Measurements from ENCODE around the gene SYNCRIP.
"Not testable (repeated sequence)": the region's sequence is repeated elsewhere in the genome, so short reads cannot be mapped to it uniquely, and the experiment has no call there.

SYNCRIP gene

DNA sequence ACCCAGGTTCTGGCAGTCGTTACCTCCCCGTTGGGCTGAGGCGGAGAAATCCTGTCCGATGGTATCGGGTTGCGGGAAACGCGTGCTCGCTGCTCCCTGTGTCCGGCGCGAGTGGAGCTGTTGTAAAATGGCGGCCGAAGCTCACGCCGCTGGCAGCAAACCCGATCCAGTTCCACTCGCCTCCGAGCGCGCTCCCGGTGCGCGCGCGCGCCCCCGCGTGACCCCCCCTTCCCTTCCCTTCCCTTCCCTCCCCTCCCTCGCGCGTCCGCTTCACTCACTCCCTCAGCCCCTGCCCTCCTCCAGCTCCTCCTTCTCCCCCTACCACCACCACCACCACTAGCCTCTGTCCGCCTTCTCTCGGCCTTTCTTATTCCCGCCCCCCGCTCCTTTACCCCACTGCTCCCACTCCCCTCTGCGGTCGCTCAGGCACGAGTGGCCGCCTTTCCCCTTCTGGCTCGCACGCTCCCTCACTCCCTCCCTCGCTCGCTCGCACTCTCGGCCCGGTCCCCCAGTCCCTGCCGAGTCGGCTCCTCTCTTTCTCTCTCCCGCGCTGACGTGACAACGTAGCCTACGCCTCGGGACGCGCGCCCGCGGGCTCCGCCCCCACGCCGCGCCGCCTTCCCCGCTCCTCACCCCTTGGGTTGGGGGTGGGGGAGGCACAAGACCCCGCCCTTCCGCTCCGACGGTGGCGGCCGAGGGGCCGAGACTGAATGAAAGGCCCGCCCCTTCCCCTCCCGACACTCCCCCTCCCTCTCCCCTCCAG lies at the start of gene SYNCRIP:
TSS of gene SYNCRIP (minus strand) at position 113 of the 763 bp plus-strand sequence. CDS start 1,447 bp downstream, outside the sequence.
- DNase-seq (ENCODE audit: low read depth) = peak; percentile 83
- TF ChIP-seq, protein P1, sequence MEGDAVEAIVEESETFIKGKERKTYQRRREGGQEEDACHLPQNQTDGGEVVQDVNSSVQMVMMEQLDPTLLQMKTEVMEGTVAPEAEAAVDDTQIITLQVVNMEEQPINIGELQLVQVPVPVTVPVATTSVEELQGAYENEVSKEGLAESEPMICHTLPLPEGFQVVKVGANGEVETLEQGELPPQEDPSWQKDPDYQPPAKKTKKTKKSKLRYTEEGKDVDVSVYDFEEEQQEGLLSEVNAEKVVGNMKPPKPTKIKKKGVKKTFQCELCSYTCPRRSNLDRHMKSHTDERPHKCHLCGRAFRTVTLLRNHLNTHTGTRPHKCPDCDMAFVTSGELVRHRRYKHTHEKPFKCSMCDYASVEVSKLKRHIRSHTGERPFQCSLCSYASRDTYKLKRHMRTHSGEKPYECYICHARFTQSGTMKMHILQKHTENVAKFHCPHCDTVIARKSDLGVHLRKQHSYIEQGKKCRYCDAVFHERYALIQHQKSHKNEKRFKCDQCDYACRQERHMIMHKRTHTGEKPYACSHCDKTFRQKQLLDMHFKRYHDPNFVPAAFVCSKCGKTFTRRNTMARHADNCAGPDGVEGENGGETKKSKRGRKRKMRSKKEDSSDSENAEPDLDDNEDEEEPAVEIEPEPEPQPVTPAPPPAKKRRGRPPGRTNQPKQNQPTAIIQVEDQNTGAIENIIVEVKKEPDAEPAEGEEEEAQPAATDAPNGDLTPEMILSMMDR (IDR thresholded peaks at IDR 0.05; ENCODE audit: control insufficient read depth, extremely low read depth, insufficient read depth) = no peak
- peak within 1 kb of the TSS; percentile 87 for H3K4me3 ChIP-seq (ENCODE audit: low read depth, low read length)

DNA sequence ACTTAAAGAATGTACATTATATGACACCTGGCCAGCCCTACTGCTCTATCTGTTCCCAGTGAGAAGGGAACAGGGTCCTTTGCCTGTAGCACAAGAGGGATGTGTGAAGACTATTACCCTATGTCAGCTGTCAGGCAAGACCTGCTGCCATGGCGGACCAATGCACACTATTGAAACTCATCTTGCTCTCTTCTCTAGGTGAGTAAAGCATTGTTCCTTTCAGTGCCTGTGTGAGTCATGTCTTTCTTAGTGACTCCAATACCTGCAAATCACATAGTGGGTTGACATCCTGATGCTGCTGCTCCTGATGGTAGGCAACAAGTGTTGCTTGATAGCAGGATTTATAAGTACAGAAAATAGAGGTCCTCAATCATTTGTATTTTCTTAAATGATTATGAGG lies 48.8 kb upstream of the SYNCRIP start:
- TF ChIP-seq, protein P1 (IDR thresholded peaks at IDR 0.05; ENCODE audit: control insufficient read depth, extremely low read depth, insufficient read depth) = no peak
- no peak overlapping the region for H3K4me3 ChIP-seq (ENCODE audit: low read depth, low read length)
- DNase-seq (ENCODE audit: low read depth) = no peak

DNA sequence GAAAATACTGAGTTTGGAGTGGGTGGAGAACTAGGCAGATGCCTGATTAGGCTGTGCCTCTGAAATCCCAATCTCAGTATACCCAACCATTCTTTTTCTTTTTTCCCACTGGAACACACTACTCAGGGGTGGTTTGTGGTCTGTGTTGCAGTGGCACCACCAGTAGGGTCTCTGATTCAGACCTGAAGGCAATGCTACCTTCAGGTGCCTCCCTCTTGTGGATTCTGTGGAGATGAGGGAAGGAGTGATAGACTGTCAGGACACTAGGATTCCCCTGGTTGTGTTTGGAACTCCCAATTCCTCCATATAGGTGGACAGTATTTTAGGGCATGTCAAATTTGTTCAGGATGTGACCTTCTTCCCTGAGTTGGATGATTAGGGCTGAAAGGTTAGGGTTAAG lies 47.4 kb upstream of the SYNCRIP start:
- H3K4me3 ChIP-seq (ENCODE audit: low read depth, low read length) = no peak overlapping the region
- TF ChIP-seq, protein P1 (IDR thresholded peaks at IDR 0.05; ENCODE audit: control insufficient read depth, extremely low read depth, insufficient read depth) = no peak

DNA sequence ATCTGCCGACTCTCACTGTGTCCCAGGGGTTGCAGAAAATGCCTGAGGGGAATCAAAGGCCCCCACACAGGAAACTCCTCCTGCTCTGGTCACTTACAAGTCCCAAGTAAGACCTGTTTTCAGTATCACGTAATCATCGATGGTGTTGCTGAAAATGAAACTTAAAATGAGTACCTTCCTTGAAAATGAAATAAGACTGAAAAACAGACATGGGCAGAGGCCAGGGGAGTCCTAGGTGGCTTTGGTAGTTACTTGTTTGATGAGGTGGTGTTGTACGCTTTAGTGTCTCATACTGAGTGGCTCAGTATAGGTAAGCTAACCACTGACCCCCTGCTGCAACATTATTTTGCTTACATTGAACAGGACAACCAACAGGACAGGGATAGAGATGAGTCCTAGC lies 43.0 kb upstream of the SYNCRIP start:
- DNase-seq (ENCODE audit: low read depth) = no peak

More for the DNA sequence above, 47.4 kb upstream of the SYNCRIP start:
- no peak for DNase-seq (ENCODE audit: low read depth)

DNA sequence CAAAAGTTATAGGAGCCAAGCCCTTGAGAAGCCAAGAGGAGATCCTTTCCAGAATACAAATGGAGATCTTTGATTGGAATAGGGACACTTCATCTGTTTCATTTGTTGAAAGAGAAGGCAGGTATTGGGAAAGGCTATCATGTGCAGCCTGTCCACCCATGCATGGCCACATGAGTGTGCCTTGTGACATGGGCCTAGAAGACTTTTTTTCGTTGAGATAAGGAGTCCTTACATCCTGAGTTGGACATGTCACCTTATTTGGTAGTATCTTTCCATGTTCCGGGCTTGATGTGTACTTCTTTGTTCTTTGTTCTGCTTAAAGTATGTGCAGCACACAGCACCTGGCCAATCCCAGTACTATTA lies 42.1 kb upstream of the SYNCRIP start:
- TF ChIP-seq, protein P1 (IDR thresholded peaks at IDR 0.05; ENCODE audit: control insufficient read depth, extremely low read depth, insufficient read depth) = no peak
- H3K4me3 ChIP-seq (ENCODE audit: low read depth, low read length) = no peak overlapping the region
- no peak for DNase-seq (ENCODE audit: low read depth)

More for the DNA sequence above, 43.0 kb upstream of the SYNCRIP start:
- TF ChIP-seq, protein P1 (IDR thresholded peaks at IDR 0.05; ENCODE audit: control insufficient read depth, extremely low read depth, insufficient read depth) = no peak
- H3K4me3 ChIP-seq (ENCODE audit: low read depth, low read length) = no peak overlapping the region

DNA sequence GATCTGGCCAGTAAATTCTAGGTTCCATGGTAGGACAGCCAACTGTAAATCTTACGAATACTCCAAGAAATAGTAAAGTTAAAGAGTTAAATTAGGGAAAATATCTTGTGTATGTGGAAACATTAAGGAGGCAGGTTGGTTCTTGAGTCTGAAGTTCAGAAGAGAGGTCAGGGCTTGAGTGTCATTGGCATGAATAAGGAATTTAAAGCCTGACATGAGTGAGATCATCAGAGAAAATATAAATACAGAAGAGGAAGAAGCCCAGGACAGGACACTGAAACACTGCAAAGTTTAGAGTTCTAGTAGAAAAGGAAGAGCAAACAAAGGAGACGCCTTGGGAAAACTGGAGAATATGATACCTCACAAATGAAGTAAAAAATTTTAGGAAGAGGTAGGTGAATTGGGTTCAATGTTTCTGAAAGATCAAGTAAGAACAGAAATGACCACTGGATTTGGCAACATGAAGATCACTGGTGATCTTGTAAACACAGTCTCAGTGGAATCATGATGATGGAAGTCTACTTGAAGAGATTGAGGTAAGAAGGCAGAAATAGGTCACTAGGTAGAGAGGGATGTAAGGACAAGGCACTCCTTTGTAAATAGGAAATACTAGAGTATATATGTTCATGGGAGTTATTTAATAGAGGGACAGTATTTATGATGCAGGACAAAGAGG lies 41.6 kb upstream of the SYNCRIP start:
- DNase-seq (ENCODE audit: low read depth) = no peak
- no peak overlapping the region for H3K4me3 ChIP-seq (ENCODE audit: low read depth, low read length)
- TF ChIP-seq, protein P1 (IDR thresholded peaks at IDR 0.05; ENCODE audit: control insufficient read depth, extremely low read depth, insufficient read depth) = no peak

DNA sequence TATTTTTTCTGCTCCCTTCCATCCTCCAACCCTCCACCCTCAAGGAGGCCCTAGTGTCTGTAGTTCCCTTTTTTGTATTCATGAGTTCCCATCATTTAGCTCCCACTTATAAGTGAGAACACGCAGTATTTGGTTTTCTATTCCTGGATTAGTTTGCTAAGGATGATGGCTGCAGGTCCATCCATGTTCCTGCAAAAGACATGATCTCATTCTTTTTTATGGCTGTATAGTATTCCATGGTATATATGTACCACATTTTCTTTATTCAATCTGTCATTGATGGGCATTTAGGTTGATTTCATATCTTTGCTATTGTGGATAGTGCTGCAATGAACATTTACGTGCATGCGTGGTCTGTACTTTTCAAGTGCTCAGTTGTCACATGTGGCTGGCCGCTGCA lies 39.2 kb upstream of the SYNCRIP start:
- H3K4me3 ChIP-seq (ENCODE audit: low read depth, low read length); DNase-seq (ENCODE audit: low read depth): not testable (repeated sequence)
